Central memory CD8-positive, alpha-beta T cell (primary cell): ENCODE measurements around the gene HRH3.

Source experiments
- ATAC-seq: fragments of 150-1000 bp; cut with Tn5 transposase; replicated peaks from 2 replicates; pipeline ENCODE4 v1.10.0; 2022; ENCODE audit warnings: mild to moderate bottlenecking, moderate FRiP score, moderate number of reproducible peaks; ENCODE audit not compliant: poor library complexity, severe bottlenecking; ENCODE audit errors: extremely low read depth
- DNase-seq, 2 donors: peaks; one replicate each; pipeline ENCODE4 v3.0.0; 2021; ENCODE audit warnings: low spot score in 2 of 2
- H3K27ac Mint-ChIP-seq: one replicate; pipeline ENCODE4 v1.8.0; 2022; ENCODE audit warnings: low read depth, mild to moderate bottlenecking, moderate library complexity, mixed read lengths
- H3K27me3 Mint-ChIP-seq: one replicate; pipeline ENCODE4 v1.8.0; 2022; ENCODE audit warnings: mixed read lengths
- H3K36me3 Mint-ChIP-seq: one replicate; pipeline ENCODE4 v1.8.0; 2022; ENCODE audit warnings: mild to moderate bottlenecking, moderate library complexity, mixed read lengths; ENCODE audit not compliant: insufficient read depth
- H3K4me1 Mint-ChIP-seq: one replicate; pipeline ENCODE4 v1.8.0; 2022; ENCODE audit warnings: mixed read lengths
- H3K4me3 Mint-ChIP-seq: one replicate; pipeline ENCODE4 v1.8.0; 2022; ENCODE audit warnings: mild to moderate bottlenecking, moderate library complexity, mixed read lengths
- H3K9me3 Mint-ChIP-seq: one replicate; pipeline ENCODE4 v1.8.0; 2022; ENCODE audit warnings: mixed read lengths

HRH3 gene

DNA sequence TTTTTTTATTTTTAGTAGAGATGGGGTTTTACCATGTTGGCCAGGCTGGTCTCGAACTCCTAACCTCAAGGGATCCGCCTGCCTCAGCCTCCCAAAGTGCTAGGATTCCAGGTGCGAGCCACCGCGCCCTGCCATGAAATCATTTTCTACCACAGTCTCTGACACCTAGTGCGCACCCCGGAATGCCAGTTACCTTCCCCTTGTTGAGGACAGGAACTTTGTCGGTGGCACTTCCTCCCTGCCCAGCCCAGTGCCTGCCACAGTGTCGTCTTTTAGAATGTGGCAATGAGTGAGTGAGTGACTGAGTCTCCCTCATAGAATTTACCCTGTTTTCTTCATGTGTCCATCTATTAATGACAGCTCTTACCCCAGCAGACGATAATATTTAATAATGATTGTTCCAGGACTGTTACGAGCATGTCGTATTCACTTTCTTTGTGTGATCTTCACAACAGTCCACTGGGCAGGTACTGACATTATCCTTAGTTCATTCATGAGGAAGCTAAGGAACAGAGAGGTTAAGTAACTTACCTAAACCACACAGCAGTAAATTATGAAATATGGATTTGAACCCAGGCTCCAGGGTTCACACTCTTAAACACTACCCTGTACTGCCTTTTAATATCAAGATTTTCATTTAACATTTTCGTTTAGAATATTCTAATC lies 20.1 kb upstream of the HRH3 start:
- DNase-seq (no peak), ATAC-seq (no peak)
- Mint-ChIP-seq H3K36me3 (peaks cover 5% of the 10 kb centered on the region), H3K9me3 (no peaks in the 10 kb centered on the region), H3K4me3 (peak overlapping the region; percentile 78), H3K27me3 (no peaks in the 10 kb centered on the region), H3K27ac (peak overlapping the region; percentile 85), H3K4me1 (peaks cover 34% of the 10 kb centered on the region)

DNA sequence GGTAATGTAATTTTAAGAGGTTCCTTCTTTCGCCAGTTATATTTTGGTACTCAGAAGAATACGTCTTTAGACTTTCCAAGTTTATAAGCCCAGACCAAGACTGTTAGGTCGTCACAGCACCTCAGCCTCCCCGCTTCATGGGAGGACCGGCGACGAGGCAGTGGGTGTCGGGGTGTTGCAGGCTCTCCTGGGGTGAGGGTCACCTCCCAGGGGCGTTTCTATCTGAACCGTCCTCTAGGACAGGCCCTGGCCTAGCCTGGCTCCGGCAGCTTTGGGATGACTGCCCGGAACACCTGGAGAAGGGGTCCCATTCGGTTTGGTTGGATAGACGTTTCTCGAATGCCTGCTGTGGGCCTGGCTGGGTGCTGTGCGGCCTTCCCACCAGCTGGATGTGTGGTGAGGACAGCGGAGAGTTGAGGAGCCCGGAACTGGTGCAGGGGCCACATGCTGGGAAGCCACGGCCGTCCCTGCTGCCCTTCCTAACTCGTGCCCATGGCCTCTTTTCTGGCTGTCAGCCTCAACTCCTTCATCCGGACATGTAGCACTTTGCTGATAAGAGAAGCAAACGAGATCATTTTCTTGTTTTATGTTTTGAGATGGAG lies 19.3 kb upstream of the HRH3 start:
- H3K27ac Mint-ChIP-seq: peak overlapping the region; percentile 85
- no peaks in the 10 kb centered on the region for H3K27me3 Mint-ChIP-seq
- ATAC-seq (no peak), DNase-seq (no peak)
- no peaks in the 10 kb centered on the region for H3K9me3 Mint-ChIP-seq
- peak overlapping the region; percentile 78 for H3K4me3 Mint-ChIP-seq
- H3K36me3 Mint-ChIP-seq: peaks cover 4% of the 10 kb centered on the region
- peaks cover 34% of the 10 kb centered on the region for H3K4me1 Mint-ChIP-seq

DNA sequence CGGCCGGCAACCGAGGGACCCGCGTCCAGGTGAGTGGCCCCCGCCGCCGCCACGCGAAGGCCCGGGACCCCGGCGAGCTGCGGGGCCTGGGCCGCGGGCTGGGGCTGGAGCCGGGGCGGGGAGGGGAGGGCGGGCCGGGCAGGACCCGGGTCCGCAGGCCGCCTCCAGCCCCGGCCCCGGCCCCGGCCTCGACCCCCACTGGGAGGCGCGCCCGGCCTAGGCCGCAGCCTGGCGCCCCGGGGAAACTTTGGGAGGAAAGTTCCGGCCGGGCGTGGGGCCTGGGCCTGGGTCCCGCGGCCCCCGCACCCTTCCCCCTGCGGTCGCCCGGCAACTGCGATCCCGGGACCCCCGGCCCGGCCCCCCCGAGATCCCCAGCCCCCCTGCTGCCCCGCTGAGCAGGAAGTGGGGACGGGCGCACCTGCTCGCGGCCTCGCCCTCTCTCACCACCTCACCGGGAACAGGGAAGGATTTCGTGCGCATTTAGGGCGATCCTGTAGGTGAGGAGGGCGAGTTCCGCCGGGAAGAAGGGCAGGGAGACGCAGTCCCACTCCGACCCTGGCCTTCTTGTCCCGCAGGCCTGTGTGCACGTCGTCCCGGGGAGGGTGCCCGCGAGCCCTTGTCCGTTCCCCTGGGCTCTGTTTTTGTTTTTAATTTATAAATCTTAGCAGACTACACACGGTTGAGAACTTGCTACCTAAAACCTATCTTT lies 18.6 kb upstream of the HRH3 start:
- no peak for DNase-seq
- H3K36me3 Mint-ChIP-seq: peaks cover 2% of the 10 kb centered on the region

DNA sequence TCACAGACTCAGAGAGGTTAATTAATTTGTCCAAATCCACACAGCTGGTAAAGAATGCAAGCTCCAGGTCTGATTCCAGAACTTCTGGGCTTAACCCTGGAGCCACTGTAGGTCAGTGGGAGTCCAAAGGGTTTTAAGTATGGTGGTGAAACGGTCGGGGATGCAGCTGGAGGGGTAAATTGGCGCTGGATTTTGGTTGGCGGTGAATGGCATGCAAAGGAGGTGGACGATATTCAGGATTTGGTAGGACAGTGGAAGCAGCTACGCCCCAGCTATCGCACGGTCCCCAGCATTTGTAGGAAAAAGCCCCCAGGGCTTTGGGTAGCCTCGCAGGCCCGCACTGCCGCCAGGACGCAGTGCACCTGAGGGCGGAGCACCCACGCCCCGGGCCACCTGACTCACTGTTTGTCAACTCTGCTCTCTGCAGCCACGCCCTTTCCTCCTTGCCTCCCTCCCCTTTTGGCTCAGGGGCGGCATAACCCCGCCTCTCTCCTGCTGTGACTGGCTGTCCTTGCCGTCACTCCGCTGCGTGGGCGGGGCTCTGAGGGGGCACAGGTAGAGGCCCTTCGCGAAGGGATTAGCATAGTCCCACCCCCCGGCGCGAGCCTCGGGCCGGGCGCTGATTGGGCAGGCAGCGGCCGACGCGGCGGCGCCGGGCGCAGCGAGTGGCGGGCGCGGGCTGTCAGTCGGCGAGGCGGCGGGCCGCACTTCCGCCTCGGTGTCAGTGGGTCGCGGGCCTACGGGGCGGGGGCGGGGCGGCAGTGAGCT lies 17.9 kb upstream of the HRH3 start, which contains the start of gene OSBPL2:
Gene OSBPL2 (plus strand): TSS at position 721 of the 768 bp plus-strand sequence. CDS start 17,664 bp downstream, outside the sequence.
- Mint-ChIP-seq H3K27ac (peak within 1 kb of the TSS; percentile 89), H3K27me3 (no peaks in the 10 kb centered on the region), H3K9me3 (no peaks in the 10 kb centered on the region), H3K36me3 (peaks cover 2% of the 10 kb centered on the region), H3K4me1 (peaks cover 32% of the 10 kb centered on the region), H3K4me3 (peak within 1 kb of the TSS; percentile 79)
- DNase-seq (peak; percentile 100), ATAC-seq (peak; percentile 99)

More for the DNA sequence above, 18.6 kb upstream of the HRH3 start:
- Mint-ChIP-seq H3K27me3 (no peaks in the 10 kb centered on the region), H3K27ac (peak overlapping the region; percentile 89), H3K9me3 (no peaks in the 10 kb centered on the region), H3K4me1 (peaks cover 34% of the 10 kb centered on the region), H3K4me3 (peak overlapping the region; percentile 79)
- no peak for ATAC-seq

DNA sequence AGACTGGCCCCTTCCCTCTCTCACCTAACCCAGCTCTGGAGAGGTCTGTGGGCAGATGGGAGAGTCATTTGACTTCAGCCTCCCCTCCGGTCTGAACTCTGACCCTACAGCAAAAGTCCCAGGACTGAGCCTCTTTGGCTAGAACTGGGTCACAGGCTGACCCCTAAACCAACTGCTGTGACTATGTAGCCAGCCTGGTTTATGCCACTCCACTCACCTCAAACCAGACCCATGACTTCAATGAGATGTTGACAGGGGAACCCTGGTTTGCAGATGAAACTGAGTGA lies 17.4 kb upstream of the HRH3 start:
- ATAC-seq: no peak
- H3K27me3 Mint-ChIP-seq: no peaks in the 10 kb centered on the region
- peak overlapping the region; percentile 89 for H3K27ac Mint-ChIP-seq
- DNase-seq: no peak
- peak overlapping the region; percentile 79 for H3K4me3 Mint-ChIP-seq
- no peaks in the 10 kb centered on the region for H3K9me3 Mint-ChIP-seq
- peaks cover 2% of the 10 kb centered on the region for H3K36me3 Mint-ChIP-seq
- peaks cover 27% of the 10 kb centered on the region for H3K4me1 Mint-ChIP-seq

DNA sequence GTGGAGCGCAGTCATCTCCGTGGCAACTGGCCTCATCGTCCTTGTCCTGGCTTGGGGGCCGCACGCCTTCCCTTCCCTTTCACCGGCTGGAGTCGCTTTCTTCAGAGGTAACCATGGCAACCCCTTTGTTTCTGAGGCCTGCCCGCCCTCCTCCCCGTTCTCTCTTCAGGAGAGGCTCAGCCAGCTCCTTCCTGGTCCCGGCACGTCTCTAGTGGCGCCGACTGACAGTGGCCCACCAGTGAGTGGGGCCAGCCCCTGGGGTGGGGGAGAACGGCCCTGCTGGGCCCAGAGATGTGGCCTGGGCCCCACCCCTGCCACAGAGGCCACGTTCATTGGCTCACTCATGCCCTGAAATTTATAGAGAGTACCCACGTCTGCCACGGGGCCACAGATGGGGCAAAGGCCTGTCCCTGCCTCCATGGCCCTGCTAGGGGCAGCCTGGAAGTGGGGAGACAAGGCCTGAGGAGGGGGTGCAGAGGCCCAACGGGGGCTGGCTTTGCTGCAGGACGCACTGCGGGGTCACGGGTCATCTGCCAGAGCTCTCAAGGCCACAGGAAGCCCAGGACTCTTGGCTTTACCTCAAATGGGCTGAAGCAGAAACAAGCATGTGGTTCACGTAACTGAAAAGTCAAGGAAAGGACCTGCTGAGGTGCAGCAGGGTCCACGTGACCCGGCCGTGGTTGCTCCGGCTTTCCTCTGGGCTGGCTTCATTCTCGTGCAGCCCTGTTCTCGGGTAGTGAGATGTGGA lies 16.9 kb upstream of the HRH3 start:
- Mint-ChIP-seq H3K27ac (no peak overlapping the region), H3K4me3 (no peak overlapping the region)
- no peak for DNase-seq

DNA sequence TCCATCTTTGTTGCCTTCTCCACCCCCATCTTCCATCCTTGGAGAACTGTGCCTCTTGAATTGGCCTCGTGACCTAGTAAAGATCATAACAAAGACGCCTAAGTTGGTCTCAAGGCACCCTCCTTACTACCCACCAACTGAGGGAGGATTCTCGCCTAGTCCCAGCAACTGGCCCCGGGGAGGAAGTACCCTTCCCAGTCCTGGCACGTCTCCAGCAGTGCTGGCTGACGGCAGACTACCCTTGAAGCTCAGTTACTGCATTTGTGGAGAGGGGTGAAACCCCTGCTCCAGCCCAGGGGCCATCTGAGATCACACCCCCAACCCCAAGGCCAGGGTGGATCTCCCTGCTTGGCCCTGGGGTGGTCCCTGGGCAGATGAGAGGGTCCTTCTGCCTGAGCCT lies 16.1 kb upstream of the HRH3 start:
- peaks cover 14% of the 10 kb centered on the region for H3K4me1 Mint-ChIP-seq
- H3K27me3 Mint-ChIP-seq: no peaks in the 10 kb centered on the region
- no peak overlapping the region for H3K4me3 Mint-ChIP-seq
- ATAC-seq (no peak), DNase-seq (no peak)
- peaks cover 1% of the 10 kb centered on the region for H3K36me3 Mint-ChIP-seq
- no peaks in the 10 kb centered on the region for H3K9me3 Mint-ChIP-seq
- H3K27ac Mint-ChIP-seq: no peak overlapping the region

More for the DNA sequence above, 16.9 kb upstream of the HRH3 start:
- Mint-ChIP-seq H3K9me3 (no peaks in the 10 kb centered on the region), H3K4me1 (peaks cover 22% of the 10 kb centered on the region), H3K27me3 (no peaks in the 10 kb centered on the region), H3K36me3 (peaks cover 2% of the 10 kb centered on the region)
- no peak for ATAC-seq

DNA sequence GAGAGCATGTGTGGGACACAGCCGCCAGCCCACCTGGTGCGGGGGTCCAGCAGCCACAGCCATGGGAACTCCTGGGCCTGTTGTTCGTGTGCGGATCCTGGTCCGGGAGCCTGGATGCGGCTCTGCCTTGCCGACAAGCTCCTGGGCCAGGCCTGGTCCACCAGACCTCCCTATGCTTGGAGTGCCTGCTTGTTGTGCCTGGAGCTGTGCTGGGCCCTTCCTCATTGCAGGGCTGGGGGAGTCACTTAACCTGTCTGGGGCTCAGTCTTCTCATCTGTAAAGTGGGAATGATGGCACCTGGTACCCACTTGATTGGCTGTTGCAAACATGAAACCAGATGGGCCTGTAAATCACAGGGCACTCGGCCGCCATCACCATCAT lies 15.7 kb upstream of the HRH3 start:
- DNase-seq: no peak
- Mint-ChIP-seq H3K27ac (no peak overlapping the region), H3K4me3 (no peak overlapping the region), H3K4me1 (peaks cover 13% of the 10 kb centered on the region), H3K9me3 (no peaks in the 10 kb centered on the region), H3K36me3 (no peaks in the 10 kb centered on the region), H3K27me3 (no peaks in the 10 kb centered on the region)
- ATAC-seq: no peak

DNA sequence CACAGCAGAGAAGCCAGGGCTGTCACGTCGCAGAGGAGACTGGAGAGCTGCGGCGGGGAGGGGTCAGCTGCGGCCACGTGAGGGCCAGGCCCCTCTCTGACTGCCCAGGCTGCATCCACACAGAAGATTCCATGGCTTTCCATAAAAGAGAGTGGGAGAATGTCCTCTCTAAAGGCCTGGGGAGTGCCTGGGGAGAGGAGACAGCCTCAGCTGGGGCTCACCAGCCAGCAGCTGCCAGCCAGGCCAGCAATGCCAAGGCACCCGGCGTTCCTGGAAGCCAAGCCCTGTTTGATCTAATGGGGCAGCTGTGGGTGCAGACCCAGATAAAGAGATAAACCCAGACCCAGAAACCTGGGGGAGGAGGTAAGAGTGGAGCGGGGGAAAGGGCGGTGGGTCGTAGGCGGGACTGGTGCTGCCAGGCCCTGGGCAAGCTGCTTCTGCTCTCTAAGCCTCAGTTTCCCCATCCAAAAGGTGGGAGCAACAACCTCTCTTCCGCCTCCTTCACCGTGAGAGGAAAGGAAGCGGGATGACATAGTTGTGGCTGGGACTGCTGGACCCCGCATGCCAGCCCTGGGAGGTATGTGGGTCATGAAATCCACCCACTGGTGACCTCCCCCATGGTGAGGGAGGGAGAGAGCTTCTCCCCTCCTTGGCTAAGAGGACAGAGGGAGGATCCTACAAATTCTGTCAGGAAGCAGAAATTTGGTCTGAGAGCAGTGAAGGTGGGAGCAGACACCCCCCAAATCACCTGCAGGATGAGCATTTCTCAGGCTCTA lies 15.1 kb upstream of the HRH3 start:
- Mint-ChIP-seq H3K9me3 (no peaks in the 10 kb centered on the region), H3K4me1 (peaks cover 10% of the 10 kb centered on the region), H3K27ac (no peak overlapping the region), H3K4me3 (no peak overlapping the region), H3K27me3 (no peaks in the 10 kb centered on the region), H3K36me3 (no peaks in the 10 kb centered on the region)
- DNase-seq: no peak
- ATAC-seq: no peak

DNA sequence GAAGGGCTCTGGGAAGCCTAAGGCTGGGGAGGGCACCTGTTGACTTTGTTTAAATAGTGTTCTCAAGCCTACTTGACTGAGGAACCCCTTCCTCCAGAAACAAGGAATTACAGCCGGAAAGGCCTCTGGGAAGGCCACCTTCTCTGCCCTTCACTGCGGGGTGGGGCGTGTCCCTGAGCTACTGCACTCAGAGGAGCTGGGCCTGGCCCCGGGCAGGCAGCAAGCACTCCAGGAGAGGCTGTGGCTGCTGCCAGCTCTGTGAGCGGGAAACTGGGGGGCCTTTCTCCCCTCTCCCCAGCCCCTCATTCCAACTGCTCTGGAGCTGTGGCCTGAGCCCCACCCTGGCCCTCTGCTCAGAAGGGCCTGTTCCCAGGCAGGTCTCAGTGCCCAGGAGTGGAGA lies 14.3 kb upstream of the HRH3 start:
- ATAC-seq (no peak), DNase-seq (no peak)
- H3K27ac Mint-ChIP-seq: no peak overlapping the region
- H3K9me3 Mint-ChIP-seq: no peaks in the 10 kb centered on the region
- H3K27me3 Mint-ChIP-seq: no peaks in the 10 kb centered on the region
- H3K4me1 Mint-ChIP-seq: peaks cover 7% of the 10 kb centered on the region
- H3K4me3 Mint-ChIP-seq: no peak overlapping the region
- no peaks in the 10 kb centered on the region for H3K36me3 Mint-ChIP-seq

DNA sequence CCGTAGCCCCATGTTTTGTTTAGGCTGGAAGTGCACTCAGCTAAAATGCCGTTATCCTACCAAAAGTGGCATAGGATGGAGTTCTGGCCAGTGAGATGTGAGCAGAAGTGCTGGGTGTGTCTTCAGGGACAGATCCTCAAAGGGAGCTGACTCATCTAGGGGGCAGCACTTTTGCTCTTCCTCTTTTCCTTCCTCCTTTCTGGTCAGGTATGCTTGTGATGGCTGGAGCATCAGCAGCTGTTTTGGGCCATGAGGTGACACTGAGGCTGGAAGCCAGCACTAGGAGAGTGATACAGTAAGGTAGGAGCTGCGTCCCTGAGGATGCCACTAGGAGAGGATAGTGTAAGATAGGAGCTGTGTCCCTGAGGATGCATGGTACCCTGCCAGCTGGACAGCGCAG lies 13.6 kb upstream of the HRH3 start:
- Mint-ChIP-seq H3K27me3 (no peaks in the 10 kb centered on the region), H3K4me3 (no peak overlapping the region), H3K36me3 (no peaks in the 10 kb centered on the region), H3K27ac (no peak overlapping the region), H3K9me3 (no peaks in the 10 kb centered on the region), H3K4me1 (peaks cover 7% of the 10 kb centered on the region)
- no peak for ATAC-seq
- DNase-seq: no peak
